ENCODE data around the gene UPF1. TPM values are rescaled to one million over a fixed set of nuclear protein-coding genes. Genes with fewer than 3 reads are reported as not detected.

UPF1 gene
- total and polyA plus RNA-seq, 7 donors, result 27.6 to 62.1 (median 49.0) TPM

- H3K36me3 ChIP-seq, result peaks cover 52 to 90% (median 86%) of the 10 kb centered on the region in 4 donors
- TF ChIP-seq POLR2AphosphoS5 (IDR thresholded peaks at IDR 0.05), result no peak
- no peak for TF ChIP-seq CTCF (IDR thresholded peaks at IDR 0.05)
- TF ChIP-seq EP300 (IDR thresholded peaks at IDR 0.05), result no peak
- no peak for TF ChIP-seq POLR2A (IDR thresholded peaks at IDR 0.05)
- H3K27ac ChIP-seq, result no peak overlapping the region
- no peak overlapping the region for H3K4me3 ChIP-seq
- H3K4me1 ChIP-seq, result peaks cover 0 to 25% (median 19%) of the 10 kb centered on the region in 4 donors
- DNase-seq, result no peak
- intact Hi-C loops (cut with DNase I), result no loop called here
- 91 to 92% methylated on average over 17 of the region's 17 CpGs for WGBS, 2 donors
- H3K27me3 ChIP-seq, result no peaks in the 10 kb centered on the region
- no peaks in the 10 kb centered on the region for H3K9me3 ChIP-seq
Measured at GRCh38 chr19:18853755-18854427, 22.1 kb downstream of the UPF1 start.

- Histone ChIP-seq H3K4me3 (no peak overlapping the region), H3K27me3 (no peaks in the 10 kb centered on the region), H3K9me3 (no peaks in the 10 kb centered on the region), H3K36me3 (peaks cover 58 to 100% (median 94%) of the 10 kb centered on the region in 4 donors), H3K27ac (no peak overlapping the region), H3K4me1 (peaks cover 0 to 15% (median 8%) of the 10 kb centered on the region in 4 donors)
- intact Hi-C loops (cut with DNase I), result no loop called here
- no peak for TF ChIP-seq EP300 (IDR thresholded peaks at IDR 0.05)
- no peak for TF ChIP-seq POLR2AphosphoS5 (IDR thresholded peaks at IDR 0.05)
- TF ChIP-seq CTCF (IDR thresholded peaks at IDR 0.05), result no peak
- TF ChIP-seq POLR2A (IDR thresholded peaks at IDR 0.05), result no peak
- 95 to 97% methylated on average over 33 of the region's 33 CpGs for WGBS, 2 donors
- no peak for DNase-seq
Measured at GRCh38 chr19:18854982-18855381, 23.2 kb downstream of the UPF1 start.

- Histone ChIP-seq H3K27ac (no peak overlapping the region), H3K36me3 (peaks cover 64 to 100% (median 97%) of the 10 kb centered on the region in 4 donors), H3K27me3 (no peaks in the 10 kb centered on the region), H3K4me1 (peaks cover 0 to 15% (median 1%) of the 10 kb centered on the region in 4 donors), H3K4me3 (no peak overlapping the region), H3K9me3 (no peaks in the 10 kb centered on the region)
- 94% methylated on average over 27 of the region's 27 CpGs for WGBS, 2 donors
- intact Hi-C loops (cut with DNase I), result no loop called here
- no peak for TF ChIP-seq POLR2A (IDR thresholded peaks at IDR 0.05)
- no peak for TF ChIP-seq POLR2AphosphoS5 (IDR thresholded peaks at IDR 0.05)
- TF ChIP-seq CTCF (IDR thresholded peaks at IDR 0.05), result no peak
- no peak for TF ChIP-seq EP300 (IDR thresholded peaks at IDR 0.05)
- DNase-seq, result no peak
Measured at GRCh38 chr19:18855647-18856384, 24.1 kb downstream of the UPF1 start.

- intact Hi-C loops (cut with DNase I), result no loop called here
- Histone ChIP-seq H3K4me1 (peaks cover 0 to 10% (median 0%) of the 10 kb centered on the region in 4 donors), H3K4me3 (no peak overlapping the region), H3K27ac (no peak overlapping the region), H3K27me3 (no peaks in the 10 kb centered on the region), H3K36me3 (peaks cover 69 to 100% (median 96%) of the 10 kb centered on the region in 4 donors), H3K9me3 (no peaks in the 10 kb centered on the region)
- 89 to 90% methylated on average over 22 of the region's 22 CpGs for WGBS, 2 donors
- DNase-seq, result no peak
- TF ChIP-seq EP300 (IDR thresholded peaks at IDR 0.05) (no peak), CTCF (IDR thresholded peaks at IDR 0.05) (no peak), POLR2A (IDR thresholded peaks at IDR 0.05) (no peak), POLR2AphosphoS5 (IDR thresholded peaks at IDR 0.05) (no peak)
Measured at GRCh38 chr19:18856385-18857126, 24.8 kb downstream of the UPF1 start.
